Karpas-422 (cell line): ENCODE data around the gene MKLN1. TPM values are rescaled to one million over a fixed set of nuclear protein-coding genes. Genes with fewer than 3 reads are reported as not detected.

Experiments used
- DNase-seq: peaks from one replicate; pipeline ENCODE4 v3.0.0-alpha.2; 2015
- H2AFZ ChIP-seq: fragments of 200-600 bp; sonication (generic); 2 replicates; pipeline ENCODE4 v1.6.1; 2014; ENCODE audit warnings: antibody characterized with exemption, low read length, mixed read lengths
- H3K27ac ChIP-seq: fragments of 200-600 bp; sonication (generic); 2 replicates; pipeline ENCODE4 v1.5.1; 2014; ENCODE audit warnings: mild to moderate bottlenecking, low read length, moderate library complexity
- H3K27me3 ChIP-seq: fragments of 200-600 bp; sonication (generic); 2 replicates; pipeline ENCODE4 v1.6.1; 2014; ENCODE audit warnings: low read length, mixed read lengths
- H3K36me3 ChIP-seq: fragments of 200-600 bp; sonication (generic); 2 replicates; pipeline ENCODE4 v1.6.1; 2014; ENCODE audit warnings: low read length, mixed read lengths; ENCODE audit not compliant: insufficient read depth
- H3K4me1 ChIP-seq: fragments of 200-600 bp; sonication (generic); 2 replicates; pipeline ENCODE4 v1.6.1; 2014; ENCODE audit warnings: mild to moderate bottlenecking, low read length, mixed read lengths
- H3K4me2 ChIP-seq: fragments of 200-600 bp; sonication (generic); 2 replicates; pipeline ENCODE4 v1.6.1; 2014; ENCODE audit warnings: low read length, low read depth, mild to moderate bottlenecking; ENCODE audit not compliant: poor library complexity, severe bottlenecking
- H3K4me3 ChIP-seq: fragments of 200-600 bp; sonication (generic); 2 replicates; pipeline ENCODE4 v1.5.1; 2014; ENCODE audit warnings: mild to moderate bottlenecking, antibody characterized with exemption, low read length, mixed read lengths
- H3K79me2 ChIP-seq: fragments of 200-600 bp; sonication (generic); 2 replicates; pipeline ENCODE4 v1.6.1; 2014; ENCODE audit warnings: mild to moderate bottlenecking, low read length, mixed read lengths
- H3K9ac ChIP-seq: fragments of 200-600 bp; sonication (generic); 2 replicates; pipeline ENCODE4 v1.6.0; 2014; ENCODE audit warnings: low read length
- H3K9me2 ChIP-seq: fragments of 200-600 bp; sonication (generic), shearing (Covaris generic); replicated peaks from 2 replicates; pipeline ENCODE4 v1.6.0; 2014; ENCODE audit warnings: mild to moderate bottlenecking, low read length, moderate library complexity; ENCODE audit not compliant: insufficient read depth
- H3K9me3 ChIP-seq: fragments of 300-700, 200-600 bp; sonication (generic); 2 replicates; pipeline ENCODE4 v1.6.1; 2014; ENCODE audit warnings: low read length, mixed read lengths
- H4K20me1 ChIP-seq: fragments of 200-600 bp; sonication (generic); 2 replicates; pipeline ENCODE4 v1.6.1; 2014; ENCODE audit warnings: mild to moderate bottlenecking, antibody characterized with exemption, low read length, low read depth; ENCODE audit not compliant: insufficient read depth
- total RNA-seq: library from RNA; depleted of rRNA; stranded (reverse); fragments of >200 nt; shearing (Covaris generic); gene quantifications from 2 replicates; pipeline ENCODE4 v1.2.3, GENCODE V29; 2014; ENCODE audit warnings: low replicate concordance

MKLN1 gene
- total RNA-seq, 1 experiment from 2014 or later: 70.8 TPM

DNA sequence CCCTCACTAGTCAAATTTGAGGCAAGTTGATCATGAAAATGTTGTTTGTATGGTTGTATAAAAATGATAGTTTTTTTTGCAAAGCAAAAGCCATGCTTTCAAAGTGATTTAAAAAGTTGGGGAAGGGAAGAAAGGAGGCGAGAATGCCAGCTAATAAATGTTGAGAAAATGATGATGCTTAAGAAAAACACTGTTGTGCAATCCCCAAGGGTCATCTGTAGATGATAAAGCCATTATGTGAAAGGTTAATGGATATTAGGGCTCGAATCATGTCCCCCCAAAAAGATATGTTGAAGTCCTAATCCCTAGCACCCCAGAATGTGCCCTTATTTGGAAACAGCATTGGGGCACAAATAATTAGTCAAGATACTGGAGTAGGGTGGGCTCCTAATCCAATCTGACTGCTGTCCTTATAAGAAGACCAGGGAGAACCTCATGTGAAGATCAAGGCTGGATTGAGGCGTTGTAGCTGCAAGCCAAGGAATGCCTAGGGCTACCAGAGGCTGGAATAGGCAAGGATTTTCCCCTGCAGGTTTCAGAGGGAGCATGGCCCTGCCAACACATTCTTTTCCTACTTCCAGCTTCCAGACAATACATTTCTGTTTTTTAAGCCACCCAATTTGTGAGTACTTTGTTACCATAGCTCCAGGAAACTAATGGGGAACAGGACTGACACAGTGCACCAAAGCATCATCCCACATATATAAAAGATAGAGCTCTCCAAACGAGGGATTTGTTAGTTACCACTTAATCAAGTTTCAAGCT is 35.4 kb upstream of the MKLN1 start:
- Histone ChIP-seq H4K20me1 (no peaks in the 10 kb centered on the region), H3K79me2 (no peaks in the 10 kb centered on the region), H3K27me3 (no peaks in the 10 kb centered on the region; the same call in 1 of the 2 replicates), H3K9me2 (no peaks in the 10 kb centered on the region), H3K4me1 (no peaks in the 10 kb centered on the region), H3K4me3 (no peak overlapping the region), H3K9me3 (no peaks in the 10 kb centered on the region), H3K27ac (no peak overlapping the region), H2AFZ (no peak overlapping the region), H3K4me2 (no peak overlapping the region), H3K9ac (no peak overlapping the region), H3K36me3 (no peaks in the 10 kb centered on the region)
- DNase-seq: no peak

GRCh38 chr7:131293018-131293417 is 34.7 kb upstream of the MKLN1 start:
- no peak overlapping the region for H3K9ac ChIP-seq
- no peak overlapping the region for H3K4me3 ChIP-seq
- no peak overlapping the region for H3K4me2 ChIP-seq
- no peaks in the 10 kb centered on the region; the same call in 1 of the 2 replicates for H3K27me3 ChIP-seq
- H2AFZ ChIP-seq: no peak overlapping the region
- H3K79me2 ChIP-seq: no peaks in the 10 kb centered on the region
- H4K20me1 ChIP-seq: no peaks in the 10 kb centered on the region
- no peaks in the 10 kb centered on the region for H3K9me2 ChIP-seq
- H3K27ac ChIP-seq: no peak overlapping the region
- H3K9me3 ChIP-seq: no peaks in the 10 kb centered on the region
- H3K36me3 ChIP-seq: no peaks in the 10 kb centered on the region
- H3K4me1 ChIP-seq: no peaks in the 10 kb centered on the region
- DNase-seq: no peak

DNA sequence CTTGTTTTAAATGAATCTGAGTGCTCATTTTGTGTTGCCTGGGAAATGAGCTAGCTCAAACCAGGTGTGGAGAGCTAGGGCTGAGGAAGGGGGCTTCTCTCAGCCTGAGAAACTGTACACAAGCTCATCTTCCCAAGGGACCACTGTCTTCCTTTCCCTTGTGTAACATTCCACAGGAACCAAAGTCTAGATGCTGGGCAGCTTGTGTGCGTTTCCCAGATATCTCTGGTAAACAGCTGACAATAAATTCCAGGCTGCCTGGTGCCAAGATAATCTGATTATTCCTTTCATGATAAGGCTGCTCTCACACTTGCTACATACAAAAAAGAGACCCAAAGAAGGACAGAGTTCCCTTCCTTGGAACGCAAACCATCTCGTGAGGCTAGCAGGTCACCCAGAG is 33.1 kb upstream of the MKLN1 start:
- H3K4me1 ChIP-seq: no peaks in the 10 kb centered on the region
- no peaks in the 10 kb centered on the region for H3K9me3 ChIP-seq
- no peaks in the 10 kb centered on the region for H3K36me3 ChIP-seq
- no peak for DNase-seq
- H2AFZ ChIP-seq: no peak overlapping the region
- H3K9ac ChIP-seq: no peak overlapping the region
- no peaks in the 10 kb centered on the region for H3K79me2 ChIP-seq
- no peaks in the 10 kb centered on the region for H4K20me1 ChIP-seq
- H3K4me2 ChIP-seq: no peak overlapping the region
- no peak overlapping the region for H3K27ac ChIP-seq
- no peaks in the 10 kb centered on the region; the same call in 1 of the 2 replicates for H3K27me3 ChIP-seq
- H3K9me2 ChIP-seq: no peaks in the 10 kb centered on the region
- no peak overlapping the region for H3K4me3 ChIP-seq

DNA sequence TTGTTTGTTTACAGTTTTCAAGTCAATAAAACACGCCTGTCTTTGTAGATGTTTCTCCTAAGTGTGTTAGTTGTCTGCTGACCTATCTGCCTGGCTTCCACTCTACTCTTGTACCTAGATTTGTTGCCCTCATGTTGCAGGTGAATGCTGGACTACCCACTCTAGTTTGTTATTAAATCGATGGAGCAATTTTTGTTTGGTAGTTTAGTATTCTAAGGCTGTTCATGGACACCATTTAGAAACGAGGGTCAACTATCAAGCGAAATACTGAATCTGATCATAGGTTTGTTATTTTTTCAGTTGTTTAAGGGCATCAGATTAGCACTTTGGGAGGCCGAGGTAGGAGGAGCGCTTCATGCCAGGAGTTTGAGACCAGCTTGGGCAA is 29.1 kb upstream of the MKLN1 start:
- no peak for DNase-seq

GRCh38 chr7:131299074-131299473 is 28.6 kb upstream of the MKLN1 start:
- Histone ChIP-seq H3K9me3 (no peaks in the 10 kb centered on the region), H2AFZ (no peak overlapping the region), H3K79me2 (no peaks in the 10 kb centered on the region), H3K27me3 (no peaks in the 10 kb centered on the region; the same call in 1 of the 2 replicates), H3K4me3 (no peak overlapping the region), H3K36me3 (no peaks in the 10 kb centered on the region), H4K20me1 (no peaks in the 10 kb centered on the region), H3K4me2 (no peak overlapping the region), H3K9me2 (no peaks in the 10 kb centered on the region), H3K9ac (no peak overlapping the region), H3K4me1 (no peaks in the 10 kb centered on the region), H3K27ac (no peak overlapping the region)
- no peak for DNase-seq

More for the DNA sequence above, 29.1 kb upstream of the MKLN1 start:
- Histone ChIP-seq H3K36me3 (no peaks in the 10 kb centered on the region), H3K27ac (no peak overlapping the region), H2AFZ (no peak overlapping the region), H4K20me1 (no peaks in the 10 kb centered on the region), H3K4me1 (no peaks in the 10 kb centered on the region), H3K4me2 (no peak overlapping the region), H3K9ac (no peak overlapping the region), H3K27me3 (no peaks in the 10 kb centered on the region; the same call in 1 of the 2 replicates), H3K79me2 (no peaks in the 10 kb centered on the region), H3K9me3 (no peaks in the 10 kb centered on the region), H3K4me3 (no peak overlapping the region), H3K9me2 (no peaks in the 10 kb centered on the region)

- Histone ChIP-seq H3K27ac (no peak overlapping the region), H3K36me3 (no peaks in the 10 kb centered on the region), H2AFZ (no peak overlapping the region), H3K9me2 (no peaks in the 10 kb centered on the region), H4K20me1 (no peaks in the 10 kb centered on the region), H3K27me3 (no peaks in the 10 kb centered on the region), H3K4me1 (no peaks in the 10 kb centered on the region), H3K9ac (no peak overlapping the region), H3K79me2 (no peaks in the 10 kb centered on the region), H3K4me3 (no peak overlapping the region), H3K4me2 (no peak overlapping the region), H3K9me3 (no peaks in the 10 kb centered on the region)
- no peak for DNase-seq
These were observed 27.6 kb upstream of the MKLN1 start for GRCh38 chr7:131300078-131300477.

- Histone ChIP-seq H3K4me2 (no peak overlapping the region), H3K79me2 (no peaks in the 10 kb centered on the region), H3K36me3 (no peaks in the 10 kb centered on the region), H3K27me3 (no peaks in the 10 kb centered on the region), H3K9ac (no peak overlapping the region), H3K27ac (no peak overlapping the region), H3K9me3 (no peaks in the 10 kb centered on the region), H2AFZ (no peak overlapping the region), H3K9me2 (no peaks in the 10 kb centered on the region), H3K4me3 (no peak overlapping the region), H3K4me1 (no peaks in the 10 kb centered on the region), H4K20me1 (no peaks in the 10 kb centered on the region)
- DNase-seq: no peak
These were observed 26.9 kb upstream of the MKLN1 start for GRCh38 chr7:131300572-131301466.

DNA sequence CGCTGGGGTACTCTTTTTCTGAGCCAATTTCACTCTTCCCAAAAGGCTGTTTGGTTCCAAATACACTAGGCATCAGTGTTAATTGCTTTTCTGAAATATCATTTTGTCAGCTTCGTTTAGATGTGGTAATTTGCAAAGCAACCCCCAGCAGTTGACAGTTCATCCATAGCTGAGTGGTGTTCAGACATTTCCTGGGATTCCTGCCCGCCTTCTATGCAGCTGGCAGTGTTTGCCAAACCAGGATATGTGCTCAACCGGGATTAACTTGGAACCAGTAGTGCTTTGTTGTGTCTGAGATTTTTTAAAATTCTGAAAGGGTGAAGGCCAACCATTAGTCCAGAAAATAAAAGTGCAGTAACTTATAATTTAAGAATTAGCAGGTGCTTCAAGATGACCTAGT is 25.2 kb upstream of the MKLN1 start:
- Histone ChIP-seq H3K9me2 (no peaks in the 10 kb centered on the region), H3K9me3 (peaks cover 2% of the 10 kb centered on the region), H3K4me3 (no peak overlapping the region), H2AFZ (no peak overlapping the region), H3K27ac (no peak overlapping the region), H3K4me2 (no peak overlapping the region), H4K20me1 (no peaks in the 10 kb centered on the region), H3K9ac (no peak overlapping the region), H3K27me3 (no peaks in the 10 kb centered on the region), H3K36me3 (no peaks in the 10 kb centered on the region), H3K79me2 (no peaks in the 10 kb centered on the region), H3K4me1 (no peaks in the 10 kb centered on the region)
- no peak for DNase-seq
